AG09319 (cell line): ENCODE data around the gene ABCE1.

Experiments used
- DNase-seq: peaks from one replicate; pipeline ENCODE4 v3.0.0-alpha.2; 2010; ENCODE audit warnings: low read depth; ENCODE audit errors: extremely low read depth
- TF ChIP-seq, protein P1 (sequence below): IDR thresholded peaks from 2 replicates; pipeline ENCODE4 v1.5.1; 2011; ENCODE audit warnings: low read depth, mild to moderate bottlenecking, inconsistent platforms, low read length, moderate library complexity

ABCE1 gene

DNA sequence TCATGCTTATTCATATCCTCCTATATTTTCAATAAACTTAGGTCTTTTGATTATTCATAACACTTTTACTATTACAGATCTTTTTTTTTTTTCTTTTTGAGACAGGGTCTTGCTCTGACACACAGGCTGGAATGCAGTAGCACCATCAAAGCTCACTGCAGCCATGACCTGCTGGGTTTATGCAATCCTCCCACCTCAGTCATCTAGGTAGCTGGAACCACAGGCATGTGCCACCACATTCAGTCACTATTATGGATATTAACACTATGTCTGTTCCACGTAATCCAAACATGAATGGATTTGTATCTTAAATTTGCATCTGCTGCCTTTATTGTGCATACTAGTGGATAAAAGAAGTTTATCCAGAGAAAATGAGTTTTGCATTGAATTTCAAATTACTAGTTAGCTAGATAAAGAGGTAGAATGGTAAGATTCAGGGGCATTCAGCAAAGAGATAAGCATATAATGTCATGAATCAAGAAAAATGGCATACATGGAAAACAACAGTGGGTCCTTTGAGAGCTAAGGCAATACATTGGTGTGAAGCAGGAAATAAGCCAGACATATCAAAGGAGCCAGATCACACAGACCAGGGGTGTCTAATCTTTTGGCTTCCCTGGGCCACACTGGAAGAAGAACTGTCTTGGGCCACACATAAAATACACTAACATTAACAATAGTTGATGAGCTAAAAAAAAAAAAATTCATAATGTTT, 14.1 kb upstream of the ABCE1 start:
- DNase-seq = no peak
- TF ChIP-seq, protein P1, sequence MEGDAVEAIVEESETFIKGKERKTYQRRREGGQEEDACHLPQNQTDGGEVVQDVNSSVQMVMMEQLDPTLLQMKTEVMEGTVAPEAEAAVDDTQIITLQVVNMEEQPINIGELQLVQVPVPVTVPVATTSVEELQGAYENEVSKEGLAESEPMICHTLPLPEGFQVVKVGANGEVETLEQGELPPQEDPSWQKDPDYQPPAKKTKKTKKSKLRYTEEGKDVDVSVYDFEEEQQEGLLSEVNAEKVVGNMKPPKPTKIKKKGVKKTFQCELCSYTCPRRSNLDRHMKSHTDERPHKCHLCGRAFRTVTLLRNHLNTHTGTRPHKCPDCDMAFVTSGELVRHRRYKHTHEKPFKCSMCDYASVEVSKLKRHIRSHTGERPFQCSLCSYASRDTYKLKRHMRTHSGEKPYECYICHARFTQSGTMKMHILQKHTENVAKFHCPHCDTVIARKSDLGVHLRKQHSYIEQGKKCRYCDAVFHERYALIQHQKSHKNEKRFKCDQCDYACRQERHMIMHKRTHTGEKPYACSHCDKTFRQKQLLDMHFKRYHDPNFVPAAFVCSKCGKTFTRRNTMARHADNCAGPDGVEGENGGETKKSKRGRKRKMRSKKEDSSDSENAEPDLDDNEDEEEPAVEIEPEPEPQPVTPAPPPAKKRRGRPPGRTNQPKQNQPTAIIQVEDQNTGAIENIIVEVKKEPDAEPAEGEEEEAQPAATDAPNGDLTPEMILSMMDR = no peak

DNA sequence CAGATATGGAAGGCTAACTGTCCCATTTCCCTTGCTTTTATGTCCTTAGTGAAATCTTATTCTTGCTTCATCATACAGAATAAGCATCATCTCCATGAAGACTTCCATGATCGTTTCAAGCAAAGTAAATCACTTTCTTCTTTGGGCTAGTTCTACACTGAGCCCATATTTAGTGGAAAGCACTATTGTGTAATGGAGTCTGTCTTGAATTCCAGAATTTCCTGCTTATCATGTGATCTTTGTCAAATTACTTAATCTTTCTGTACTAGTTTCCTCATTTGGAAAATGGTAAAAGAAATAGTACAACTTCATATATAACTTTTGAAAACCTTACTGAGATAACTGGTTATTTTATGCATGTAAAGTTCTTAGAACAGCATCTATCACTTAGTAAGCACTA, 7.7 kb upstream of the ABCE1 start:
- no peak for DNase-seq
- TF ChIP-seq, protein P1 = no peak

GRCh38 chr4:145093638-145094037, 4.5 kb upstream of the ABCE1 start:
- TF ChIP-seq, protein P1 = no peak

GRCh38 chr4:145097331-145097820, 735 bp upstream of the ABCE1 start:
- no peak for DNase-seq
- TF ChIP-seq, protein P1 = no peak

More at GRCh38 chr4:145093638-145094037, 4.5 kb upstream of the ABCE1 start:
- no peak for DNase-seq

GRCh38 chr4:145098675-145099037, 545 bp downstream of the ABCE1 start:
- TF ChIP-seq, protein P1 = no peak
- no peak for DNase-seq

DNA sequence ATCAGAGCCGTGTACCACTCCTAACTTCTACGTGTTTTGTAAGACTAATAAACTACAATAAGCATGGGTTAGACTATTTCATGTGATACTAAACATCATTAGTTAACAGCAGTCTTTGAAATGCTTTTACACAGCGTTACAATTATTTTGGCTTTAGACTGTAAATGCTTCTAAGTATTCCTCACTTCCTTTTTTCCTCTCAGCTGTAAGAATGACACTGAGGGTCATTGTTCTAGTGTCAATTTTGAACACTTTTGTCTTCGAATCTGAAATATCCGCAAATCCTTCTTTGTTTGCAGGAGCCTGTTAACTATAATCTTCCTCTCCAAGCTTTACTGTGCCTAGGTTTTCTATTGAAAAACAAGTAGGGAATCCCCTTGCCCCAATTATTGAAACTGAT, 1.5 kb downstream of the ABCE1 start:
- TF ChIP-seq, protein P1 = no peak
- DNase-seq = no peak

- TF ChIP-seq, protein P1 = no peak
Measured at GRCh38 chr4:145101091-145101490, 3.0 kb downstream of the ABCE1 start.

More at GRCh38 chr4:145101091-145101490, 3.0 kb downstream of the ABCE1 start:
- no peak for DNase-seq
